ENCODE data around the gene RSPH9.
A peak's percentile ranks its signal among the peaks of the same experiment; 100 is the strongest.

RSPH9 gene

GRCh38 chr6:43644940-43645612 lies at the start of gene RSPH9:
Gene RSPH9, plus strand, starts transcription at chr6:43645036. Its CDS starts 63 bp downstream, at chr6:43645099.
- H3K4me3 ChIP-seq (ENCODE audit: low read depth, low read length) = peak within 1 kb of the TSS; percentile 67
- no peaks in the 10 kb centered on the region for H3K9me3 ChIP-seq (ENCODE audit: control insufficient read depth, insufficient read depth, low read depth, low read length)
- H3K4me1 ChIP-seq (ENCODE audit: control insufficient read depth, insufficient read depth, low read length) = peaks cover 3% of the 10 kb centered on the region; the same call in 1 of the 2 replicates
- no peak within 1 kb of the TSS for H3K27ac ChIP-seq (ENCODE audit: low read depth, low read length)
- no peak within 1 kb of the TSS for H3K9ac ChIP-seq (ENCODE audit: low read length)
- H3K36me3 ChIP-seq (ENCODE audit: control insufficient read depth, insufficient read depth, low read length) = peaks cover 22% of the 10 kb centered on the region
- no peaks in the 10 kb centered on the region for H3K27me3 ChIP-seq (ENCODE audit: control insufficient read depth, insufficient read depth, low read length)

- Histone ChIP-seq H3K9me3 (ENCODE audit: control insufficient read depth, insufficient read depth, low read depth, low read length) (no peaks in the 10 kb centered on the region), H3K27ac (ENCODE audit: low read depth, low read length) (no peak overlapping the region), H3K9ac (ENCODE audit: low read length) (no peak overlapping the region), H3K4me1 (ENCODE audit: control insufficient read depth, insufficient read depth, low read length) (no peaks in the 10 kb centered on the region), H3K4me3 (ENCODE audit: low read depth, low read length) (no peak overlapping the region), H3K36me3 (ENCODE audit: control insufficient read depth, insufficient read depth, low read length) (peaks cover 54% of the 10 kb centered on the region), H3K27me3 (ENCODE audit: control insufficient read depth, insufficient read depth, low read length) (no peaks in the 10 kb centered on the region)
Observed at GRCh38 chr6:43600595-43600994, 44.2 kb upstream of the RSPH9 start.

- Histone ChIP-seq H3K4me3 (ENCODE audit: low read depth, low read length) (no peak overlapping the region), H3K9me3 (ENCODE audit: control insufficient read depth, insufficient read depth, low read depth, low read length) (no peaks in the 10 kb centered on the region), H3K27ac (ENCODE audit: low read depth, low read length) (no peak overlapping the region), H3K27me3 (ENCODE audit: control insufficient read depth, insufficient read depth, low read length) (no peaks in the 10 kb centered on the region), H3K4me1 (ENCODE audit: control insufficient read depth, insufficient read depth, low read length) (no peaks in the 10 kb centered on the region), H3K36me3 (ENCODE audit: control insufficient read depth, insufficient read depth, low read length) (peaks cover 53% of the 10 kb centered on the region), H3K9ac (ENCODE audit: low read length) (no peak overlapping the region)
Observed at GRCh38 chr6:43604174-43604573, 40.7 kb upstream of the RSPH9 start.

- H3K9me3 ChIP-seq (ENCODE audit: control insufficient read depth, insufficient read depth, low read depth, low read length) = no peaks in the 10 kb centered on the region
- H3K9ac ChIP-seq (ENCODE audit: low read length) = no peak overlapping the region
- H3K4me1 ChIP-seq (ENCODE audit: control insufficient read depth, insufficient read depth, low read length) = no peaks in the 10 kb centered on the region
- H3K27me3 ChIP-seq (ENCODE audit: control insufficient read depth, insufficient read depth, low read length) = no peaks in the 10 kb centered on the region
- no peak overlapping the region for H3K4me3 ChIP-seq (ENCODE audit: low read depth, low read length)
- H3K36me3 ChIP-seq (ENCODE audit: control insufficient read depth, insufficient read depth, low read length) = peaks cover 58% of the 10 kb centered on the region
- no peak overlapping the region for H3K27ac ChIP-seq (ENCODE audit: low read depth, low read length)
Observed at GRCh38 chr6:43606019-43606418, 38.8 kb upstream of the RSPH9 start.

- Histone ChIP-seq H3K4me1 (ENCODE audit: control insufficient read depth, insufficient read depth, low read length) (no peaks in the 10 kb centered on the region), H3K36me3 (ENCODE audit: control insufficient read depth, insufficient read depth, low read length) (peaks cover 52% of the 10 kb centered on the region), H3K27ac (ENCODE audit: low read depth, low read length) (no peak overlapping the region), H3K9me3 (ENCODE audit: control insufficient read depth, insufficient read depth, low read depth, low read length) (no peaks in the 10 kb centered on the region), H3K27me3 (ENCODE audit: control insufficient read depth, insufficient read depth, low read length) (no peaks in the 10 kb centered on the region), H3K9ac (ENCODE audit: low read length) (no peak overlapping the region), H3K4me3 (ENCODE audit: low read depth, low read length) (no peak overlapping the region)
Observed at GRCh38 chr6:43608310-43608763, 36.5 kb upstream of the RSPH9 start.

- peaks cover 52% of the 10 kb centered on the region for H3K36me3 ChIP-seq (ENCODE audit: control insufficient read depth, insufficient read depth, low read length)
- H3K4me3 ChIP-seq (ENCODE audit: low read depth, low read length) = no peak overlapping the region
- no peaks in the 10 kb centered on the region for H3K4me1 ChIP-seq (ENCODE audit: control insufficient read depth, insufficient read depth, low read length)
- H3K27me3 ChIP-seq (ENCODE audit: control insufficient read depth, insufficient read depth, low read length) = no peaks in the 10 kb centered on the region
- no peak overlapping the region for H3K9ac ChIP-seq (ENCODE audit: low read length)
- H3K27ac ChIP-seq (ENCODE audit: low read depth, low read length) = no peak overlapping the region
- H3K9me3 ChIP-seq (ENCODE audit: control insufficient read depth, insufficient read depth, low read depth, low read length) = no peaks in the 10 kb centered on the region
Observed at GRCh38 chr6:43608807-43609206, 36.0 kb upstream of the RSPH9 start.

GRCh38 chr6:43609402-43609801 lies 35.4 kb upstream of the RSPH9 start:
- Histone ChIP-seq H3K27me3 (ENCODE audit: control insufficient read depth, insufficient read depth, low read length) (no peaks in the 10 kb centered on the region), H3K4me3 (ENCODE audit: low read depth, low read length) (no peak overlapping the region), H3K36me3 (ENCODE audit: control insufficient read depth, insufficient read depth, low read length) (peaks cover 52% of the 10 kb centered on the region), H3K9ac (ENCODE audit: low read length) (no peak overlapping the region), H3K27ac (ENCODE audit: low read depth, low read length) (no peak overlapping the region), H3K4me1 (ENCODE audit: control insufficient read depth, insufficient read depth, low read length) (no peaks in the 10 kb centered on the region), H3K9me3 (ENCODE audit: control insufficient read depth, insufficient read depth, low read depth, low read length) (no peaks in the 10 kb centered on the region)

GRCh38 chr6:43610431-43610830 lies 34.4 kb upstream of the RSPH9 start:
- Histone ChIP-seq H3K27me3 (ENCODE audit: control insufficient read depth, insufficient read depth, low read length) (no peaks in the 10 kb centered on the region), H3K4me1 (ENCODE audit: control insufficient read depth, insufficient read depth, low read length) (no peaks in the 10 kb centered on the region), H3K27ac (ENCODE audit: low read depth, low read length) (no peak overlapping the region), H3K4me3 (ENCODE audit: low read depth, low read length) (no peak overlapping the region), H3K9ac (ENCODE audit: low read length) (no peak overlapping the region), H3K9me3 (ENCODE audit: control insufficient read depth, insufficient read depth, low read depth, low read length) (no peaks in the 10 kb centered on the region), H3K36me3 (ENCODE audit: control insufficient read depth, insufficient read depth, low read length) (peaks cover 47% of the 10 kb centered on the region)

GRCh38 chr6:43613721-43614395 lies 31.0 kb upstream of the RSPH9 start:
- Histone ChIP-seq H3K36me3 (ENCODE audit: control insufficient read depth, insufficient read depth, low read length) (peaks cover 34% of the 10 kb centered on the region), H3K4me1 (ENCODE audit: control insufficient read depth, insufficient read depth, low read length) (no peaks in the 10 kb centered on the region), H3K4me3 (ENCODE audit: low read depth, low read length) (no peak overlapping the region), H3K27ac (ENCODE audit: low read depth, low read length) (no peak overlapping the region; the same call in 1 of the 2 replicates), H3K27me3 (ENCODE audit: control insufficient read depth, insufficient read depth, low read length) (no peaks in the 10 kb centered on the region), H3K9ac (ENCODE audit: low read length) (no peak overlapping the region), H3K9me3 (ENCODE audit: control insufficient read depth, insufficient read depth, low read depth, low read length) (no peaks in the 10 kb centered on the region)

GRCh38 chr6:43614396-43614730 lies 30.5 kb upstream of the RSPH9 start:
- Histone ChIP-seq H3K4me3 (ENCODE audit: low read depth, low read length) (no peak overlapping the region), H3K9ac (ENCODE audit: low read length) (no peak overlapping the region), H3K4me1 (ENCODE audit: control insufficient read depth, insufficient read depth, low read length) (no peaks in the 10 kb centered on the region), H3K36me3 (ENCODE audit: control insufficient read depth, insufficient read depth, low read length) (peaks cover 38% of the 10 kb centered on the region), H3K27me3 (ENCODE audit: control insufficient read depth, insufficient read depth, low read length) (no peaks in the 10 kb centered on the region), H3K27ac (ENCODE audit: low read depth, low read length) (no peak overlapping the region), H3K9me3 (ENCODE audit: control insufficient read depth, insufficient read depth, low read depth, low read length) (no peaks in the 10 kb centered on the region)

GRCh38 chr6:43616725-43617472 lies 27.9 kb upstream of the RSPH9 start:
- Histone ChIP-seq H3K36me3 (ENCODE audit: control insufficient read depth, insufficient read depth, low read length) (peaks cover 47% of the 10 kb centered on the region), H3K9me3 (ENCODE audit: control insufficient read depth, insufficient read depth, low read depth, low read length) (no peaks in the 10 kb centered on the region), H3K27me3 (ENCODE audit: control insufficient read depth, insufficient read depth, low read length) (no peaks in the 10 kb centered on the region), H3K9ac (ENCODE audit: low read length) (no peak overlapping the region), H3K4me3 (ENCODE audit: low read depth, low read length) (no peak overlapping the region), H3K4me1 (ENCODE audit: control insufficient read depth, insufficient read depth, low read length) (no peaks in the 10 kb centered on the region), H3K27ac (ENCODE audit: low read depth, low read length) (no peak overlapping the region)
